Measurements from ENCODE around the gene RPL22. TPM values are rescaled to one million over a fixed set of nuclear protein-coding genes. Genes with fewer than 3 reads are reported as not detected.

The RPL22 gene
- total RNA-seq, 1 donor from 2014 or later = 601 TPM

GRCh38 chr1:6171548-6172124 is 27.8 kb downstream of the RPL22 start:
- Mint-ChIP-seq H3K4me1 (ENCODE audit: unreplicated experiment) (no peaks in the 10 kb centered on the region), H3K27me3 (ENCODE audit: unreplicated experiment) (peaks cover 13% of the 10 kb centered on the region), H3K36me3 (ENCODE audit: low read depth, unreplicated experiment) (no peaks in the 10 kb centered on the region), H3K27ac (ENCODE audit: unreplicated experiment) (no peak overlapping the region), H3K4me3 (ENCODE audit: unreplicated experiment) (no peak overlapping the region), H3K9me3 (ENCODE audit: unreplicated experiment) (no peaks in the 10 kb centered on the region)
- DNase-seq (ENCODE audit: low spot score) = peak; percentile 60
- TF ChIP-seq CTCF (IDR thresholded peaks at IDR 0.05; ENCODE audit: unreplicated experiment) = no peak

DNA sequence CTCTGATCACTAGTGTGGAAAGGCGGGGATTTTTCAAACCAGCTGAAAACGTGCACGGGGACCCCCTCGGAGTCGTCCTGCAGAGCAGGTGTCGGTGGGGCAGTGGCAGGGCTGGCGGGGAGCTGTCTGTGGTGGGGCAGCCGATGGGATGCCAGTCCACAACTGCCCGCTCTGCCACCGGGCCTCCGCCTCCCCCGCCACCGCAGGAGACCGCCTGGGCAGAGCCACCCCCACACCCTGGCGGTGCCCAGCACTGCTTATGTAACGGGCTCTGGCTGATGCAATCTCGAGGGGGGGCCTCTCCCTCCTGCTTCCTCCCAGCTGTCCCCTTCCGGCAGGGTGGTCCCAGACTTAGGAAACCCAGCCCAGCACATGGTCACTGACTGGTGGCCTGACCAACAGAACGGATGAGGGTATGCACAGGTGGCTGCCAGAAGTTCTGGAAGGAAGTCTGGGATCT is 28.6 kb downstream of the RPL22 start:
- no peak for TF ChIP-seq CTCF (IDR thresholded peaks at IDR 0.05; ENCODE audit: unreplicated experiment)
- peaks cover 14% of the 10 kb centered on the region for H3K27me3 Mint-ChIP-seq (ENCODE audit: unreplicated experiment)
- H3K9me3 Mint-ChIP-seq (ENCODE audit: unreplicated experiment) = no peaks in the 10 kb centered on the region
- H3K4me1 Mint-ChIP-seq (ENCODE audit: unreplicated experiment) = no peaks in the 10 kb centered on the region
- no peak for DNase-seq (ENCODE audit: low spot score)
- no peak overlapping the region for H3K27ac Mint-ChIP-seq (ENCODE audit: unreplicated experiment)
- H3K36me3 Mint-ChIP-seq (ENCODE audit: low read depth, unreplicated experiment) = no peaks in the 10 kb centered on the region
- H3K4me3 Mint-ChIP-seq (ENCODE audit: unreplicated experiment) = no peak overlapping the region

DNA sequence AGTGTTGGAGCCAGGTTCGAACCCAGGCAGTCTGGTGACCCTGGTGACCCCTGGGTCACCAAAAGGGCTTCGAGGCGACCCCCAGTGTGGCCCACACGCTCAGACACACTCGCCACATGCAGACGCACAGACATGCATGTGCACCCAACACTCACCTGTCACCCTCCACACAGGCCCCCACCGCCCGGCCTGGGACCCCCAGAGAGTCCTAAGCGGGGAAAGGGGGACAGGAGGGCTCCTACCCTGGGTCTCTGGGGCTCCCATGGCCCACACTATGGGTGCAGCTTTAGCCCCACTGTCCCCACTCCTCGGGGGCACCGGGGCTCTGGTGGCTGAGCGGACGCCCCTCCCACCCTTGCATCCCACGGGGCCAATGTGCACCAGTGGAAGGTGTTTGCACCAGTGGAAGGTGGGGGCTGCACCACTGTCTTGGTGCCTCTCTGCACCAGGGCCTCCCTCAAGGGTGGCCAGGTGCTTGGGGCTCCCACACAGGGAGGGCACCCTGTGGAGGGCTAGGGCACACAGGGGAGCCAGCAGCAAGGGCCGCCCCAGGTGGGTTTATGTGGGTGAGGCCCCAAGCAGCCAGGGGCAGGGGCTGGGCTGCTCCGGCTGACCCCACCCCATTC is 29.2 kb downstream of the RPL22 start:
- no peak for TF ChIP-seq CTCF (IDR thresholded peaks at IDR 0.05; ENCODE audit: unreplicated experiment)
- no peak for DNase-seq (ENCODE audit: low spot score)
- Mint-ChIP-seq H3K4me1 (ENCODE audit: unreplicated experiment) (no peaks in the 10 kb centered on the region), H3K4me3 (ENCODE audit: unreplicated experiment) (no peak overlapping the region), H3K36me3 (ENCODE audit: low read depth, unreplicated experiment) (no peaks in the 10 kb centered on the region), H3K27me3 (ENCODE audit: unreplicated experiment) (peaks cover 14% of the 10 kb centered on the region), H3K9me3 (ENCODE audit: unreplicated experiment) (no peaks in the 10 kb centered on the region), H3K27ac (ENCODE audit: unreplicated experiment) (no peak overlapping the region)

DNA sequence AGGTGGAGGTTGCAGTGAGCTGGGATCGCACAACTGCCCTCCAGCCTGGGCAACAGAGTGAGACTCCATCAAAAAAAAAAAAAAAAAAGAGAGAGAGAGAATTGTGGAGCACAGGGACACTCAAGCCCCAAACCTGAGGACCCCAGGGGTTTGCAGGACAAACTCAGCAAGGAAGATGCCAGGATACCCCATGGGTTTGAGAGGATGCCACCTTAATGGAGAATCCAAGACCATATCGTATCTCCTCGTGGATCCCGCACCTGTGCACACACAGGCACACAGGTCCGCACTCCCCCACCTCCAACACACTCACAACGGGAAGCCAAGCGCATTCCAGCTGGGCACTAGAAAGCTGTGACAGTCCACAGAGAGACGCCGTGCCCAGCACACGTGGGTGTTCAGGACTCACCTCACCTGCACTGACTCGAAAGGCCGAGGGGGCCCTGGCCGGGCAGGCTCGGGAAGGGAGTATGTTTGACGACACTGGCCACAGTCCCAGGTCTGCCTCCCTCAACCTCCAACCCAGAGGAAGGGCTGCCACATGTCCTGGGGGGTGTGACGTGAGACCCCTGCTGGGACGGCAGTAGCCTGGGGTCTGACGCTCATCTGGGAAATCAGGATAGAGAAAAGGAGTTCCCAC is 30.3 kb downstream of the RPL22 start:
- Mint-ChIP-seq H3K4me1 (ENCODE audit: unreplicated experiment) (no peaks in the 10 kb centered on the region), H3K27me3 (ENCODE audit: unreplicated experiment) (peaks cover 14% of the 10 kb centered on the region), H3K4me3 (ENCODE audit: unreplicated experiment) (no peak overlapping the region), H3K27ac (ENCODE audit: unreplicated experiment) (no peak overlapping the region), H3K36me3 (ENCODE audit: low read depth, unreplicated experiment) (no peaks in the 10 kb centered on the region), H3K9me3 (ENCODE audit: unreplicated experiment) (no peaks in the 10 kb centered on the region)
- DNase-seq (ENCODE audit: low spot score) = no peak
- no peak for TF ChIP-seq CTCF (IDR thresholded peaks at IDR 0.05; ENCODE audit: unreplicated experiment)

Measured in endothelial cell (in vitro differentiated cells).